ENCODE results near the gene PRKAG2.
"Not testable (repeated sequence)": the region's sequence is repeated elsewhere in the genome, so short reads cannot be mapped to it uniquely, and the experiment has no call there.

The PRKAG2 gene

GRCh38 chr7:151524845-151525244, 352.1 kb downstream of the PRKAG2 start:
- FAIRE-seq (no peak), DNase-seq (ENCODE audit: extremely low spot score, insufficient read length, low read depth) (no peak)

DNA sequence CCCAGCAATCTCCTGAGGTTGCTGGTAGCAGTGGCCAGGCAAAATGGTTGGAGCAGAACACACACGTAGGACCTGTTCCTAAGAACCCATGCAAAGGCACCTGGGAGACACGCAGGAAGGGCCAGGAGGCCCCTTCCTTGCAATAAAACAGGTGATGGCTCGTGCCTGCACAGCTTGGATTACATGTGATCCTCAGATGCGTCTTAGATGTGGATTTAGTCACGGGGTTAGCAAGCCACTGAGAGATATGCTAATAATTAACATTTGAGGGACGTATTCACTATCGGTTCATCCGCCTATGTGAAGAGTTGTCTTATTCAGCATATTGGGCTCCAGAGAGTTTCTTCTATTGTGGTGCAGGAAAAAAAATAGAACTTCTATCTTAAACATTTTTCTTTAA, 352.6 kb downstream of the PRKAG2 start:
- FAIRE-seq = no peak

GRCh38 chr7:151520419-151521261, 356.3 kb downstream of the PRKAG2 start:
- DNase-seq (ENCODE audit: extremely low spot score, insufficient read length, low read depth) (no peak), FAIRE-seq (no peak)

More for the DNA sequence above, 352.6 kb downstream of the PRKAG2 start:
- no peak for DNase-seq (ENCODE audit: extremely low spot score, insufficient read length, low read depth)

DNA sequence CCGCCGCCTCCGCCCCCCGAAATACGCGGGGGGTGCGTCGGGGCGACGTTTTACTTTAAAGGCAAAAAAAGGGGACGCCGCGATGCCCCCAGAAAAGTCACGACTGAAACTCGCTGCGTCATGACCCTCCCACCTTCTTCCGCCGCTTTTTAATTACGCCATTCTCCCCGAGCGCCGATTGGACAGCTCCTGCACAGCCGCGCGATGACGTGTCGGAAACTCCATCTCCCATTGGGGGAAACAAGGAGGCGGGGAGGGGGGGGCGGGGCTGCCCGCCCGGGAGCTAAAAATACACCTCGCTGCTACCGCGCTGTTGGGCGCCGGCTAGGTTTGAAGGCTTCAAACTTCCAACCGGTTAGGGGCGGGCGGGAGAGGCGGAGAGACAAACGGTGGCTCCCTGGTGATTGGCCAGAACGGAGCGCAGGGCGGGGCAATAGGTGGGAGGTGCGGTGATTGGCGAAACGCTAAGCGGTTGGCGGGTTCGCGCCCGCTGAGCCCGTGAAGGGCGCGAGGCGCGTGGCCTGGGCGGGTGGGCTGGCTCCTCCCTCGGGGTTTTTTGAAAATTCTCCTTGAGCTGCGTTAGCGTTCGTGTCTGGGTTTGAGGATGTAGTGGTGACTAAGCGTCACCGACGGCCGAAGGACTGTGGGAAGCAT, 357.0 kb downstream of the PRKAG2 start, which contains the start of gene RHEB:
RHEB (minus strand) TSS at position 131 of the 654 bp plus-strand sequence. CDS start 384 bp downstream, outside the sequence.
- peak; percentile 82 for FAIRE-seq
- DNase-seq (ENCODE audit: extremely low spot score, insufficient read length, low read depth) = peak; percentile 84

- FAIRE-seq; DNase-seq (ENCODE audit: extremely low spot score, insufficient read length, low read depth): not testable (repeated sequence)
These were observed 357.8 kb downstream of the PRKAG2 start for GRCh38 chr7:151518947-151519764.

GRCh38 chr7:151518105-151518946, 358.6 kb downstream of the PRKAG2 start:
- DNase-seq (ENCODE audit: extremely low spot score, insufficient read length, low read depth) (no peak), FAIRE-seq (peak; percentile 9)

GRCh38 chr7:151517601-151518104, 359.3 kb downstream of the PRKAG2 start:
- no peak for DNase-seq (ENCODE audit: extremely low spot score, insufficient read length, low read depth)
- FAIRE-seq = no peak

- DNase-seq (ENCODE audit: extremely low spot score, insufficient read length, low read depth) (no peak), FAIRE-seq (no peak)
These were observed 361.7 kb downstream of the PRKAG2 start for GRCh38 chr7:151515276-151515565.

DNA sequence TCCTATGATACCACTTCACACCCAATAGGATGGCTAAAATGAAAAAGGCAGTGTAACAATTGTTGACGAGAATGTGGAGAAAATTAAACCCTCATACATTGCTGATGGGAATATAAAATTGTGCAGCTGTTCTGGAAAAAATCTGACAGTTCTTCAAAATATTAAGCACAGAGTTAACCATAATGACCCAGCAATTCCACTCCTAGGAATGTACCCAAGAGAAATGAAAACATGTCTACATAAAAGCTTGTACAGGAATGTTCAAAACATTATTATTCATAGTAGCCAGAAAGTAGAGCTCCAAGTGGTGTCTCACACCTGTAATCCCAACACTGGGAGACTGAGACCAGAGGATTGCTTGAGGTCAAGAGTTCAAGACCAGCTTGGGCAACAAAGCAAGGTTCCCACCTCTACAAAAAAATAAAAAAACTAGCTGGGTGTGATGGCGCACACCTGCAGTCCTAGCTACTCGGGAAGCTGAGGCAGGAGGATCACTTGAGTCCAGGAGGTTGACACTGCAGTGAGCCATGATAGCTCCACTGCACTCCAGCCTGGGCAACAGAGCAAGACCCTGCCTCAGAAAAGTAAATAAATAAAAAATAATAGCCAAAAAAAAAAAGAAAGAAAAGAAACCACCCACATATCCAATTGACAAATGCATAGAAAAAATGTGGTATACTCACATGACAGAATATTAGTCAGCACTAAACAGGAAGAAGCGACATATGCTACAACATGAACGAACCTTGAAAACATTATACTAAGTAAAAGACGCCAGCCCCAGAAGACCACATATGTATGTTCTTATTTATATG, 362.2 kb downstream of the PRKAG2 start:
- no peak for FAIRE-seq
- no peak for DNase-seq (ENCODE audit: extremely low spot score, insufficient read length, low read depth)

DNA sequence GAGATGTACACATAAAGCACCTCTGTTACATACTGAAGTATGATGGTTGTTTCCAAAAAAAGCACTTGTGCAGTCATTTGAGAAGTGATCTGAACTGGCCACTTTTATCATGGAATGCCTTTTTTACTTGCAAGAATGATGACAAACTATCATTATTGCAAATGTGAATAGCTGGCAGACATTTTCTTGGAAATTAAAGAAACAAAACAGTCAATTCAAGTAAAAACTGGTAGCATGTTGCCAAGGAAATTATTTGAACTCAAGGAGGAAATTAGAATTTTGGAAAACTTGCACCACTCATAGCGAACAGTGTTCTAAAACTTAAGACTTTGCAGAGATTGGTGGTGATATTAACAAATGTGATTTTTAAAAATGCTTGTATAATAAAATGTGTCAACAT, 363.8 kb downstream of the PRKAG2 start:
- FAIRE-seq = no peak
- DNase-seq (ENCODE audit: extremely low spot score, insufficient read length, low read depth) = no peak

- DNase-seq (ENCODE audit: extremely low spot score, insufficient read length, low read depth) = no peak
- no peak for FAIRE-seq
These were observed 364.6 kb downstream of the PRKAG2 start for GRCh38 chr7:151512353-151512752.

GRCh38 chr7:151511946-151512345, 365.0 kb downstream of the PRKAG2 start:
- FAIRE-seq = no peak

DNA sequence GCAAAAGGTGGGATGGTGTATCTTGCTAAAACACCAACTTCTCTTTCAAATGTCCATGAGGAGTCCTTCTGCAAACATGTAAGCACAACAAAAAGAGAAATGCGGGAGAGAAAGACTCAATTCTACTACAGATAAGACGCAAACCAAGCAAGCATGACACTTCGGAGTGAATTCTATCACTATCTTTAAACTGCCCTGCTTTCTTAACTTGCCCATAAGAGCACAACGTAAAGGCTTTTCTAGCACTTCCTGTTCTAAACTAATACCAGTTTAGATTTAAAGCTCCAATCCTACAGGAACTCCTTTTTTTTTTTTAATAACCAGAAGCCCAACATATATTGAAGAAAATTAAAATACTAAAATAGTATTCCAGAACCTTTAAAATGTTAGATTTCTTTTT, 365.6 kb downstream of the PRKAG2 start:
- DNase-seq (ENCODE audit: extremely low spot score, insufficient read length, low read depth) = no peak

More at GRCh38 chr7:151511946-151512345, 365.0 kb downstream of the PRKAG2 start:
- no peak for DNase-seq (ENCODE audit: extremely low spot score, insufficient read length, low read depth)

DNA sequence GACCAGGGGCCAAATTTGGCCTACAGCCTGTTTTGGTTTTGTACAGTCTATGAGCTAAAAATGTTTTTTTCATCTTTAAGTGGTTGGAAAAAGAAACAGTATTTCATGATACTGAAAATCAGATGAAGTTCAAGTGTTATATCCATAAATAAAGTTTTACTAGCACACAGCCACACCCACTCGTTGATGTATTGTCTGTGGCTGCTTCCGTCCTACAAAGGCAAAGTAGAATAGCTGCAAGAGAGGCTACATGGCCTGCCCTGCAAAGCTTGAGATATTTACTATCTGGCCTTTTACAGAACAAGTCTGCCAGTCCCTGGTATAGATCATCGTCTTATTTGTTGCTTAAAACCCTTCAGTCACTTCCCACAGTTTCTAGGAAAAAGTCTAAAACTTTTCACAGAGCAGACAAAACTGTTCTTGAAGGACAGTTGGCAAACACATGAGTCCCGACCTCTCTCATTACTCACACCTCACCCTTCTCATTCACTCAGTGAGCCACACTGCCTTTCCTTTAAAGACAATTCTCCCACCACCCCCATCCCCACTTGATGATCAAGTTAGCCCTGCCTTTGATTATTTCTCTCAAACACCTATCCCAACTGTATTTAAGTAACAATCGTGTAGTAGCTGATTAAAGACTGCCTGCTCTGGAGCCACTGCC, 367.1 kb downstream of the PRKAG2 start:
- no peak for DNase-seq (ENCODE audit: extremely low spot score, insufficient read length, low read depth)
- no peak for FAIRE-seq

More for the DNA sequence above, 365.6 kb downstream of the PRKAG2 start:
- no peak for FAIRE-seq

DNA sequence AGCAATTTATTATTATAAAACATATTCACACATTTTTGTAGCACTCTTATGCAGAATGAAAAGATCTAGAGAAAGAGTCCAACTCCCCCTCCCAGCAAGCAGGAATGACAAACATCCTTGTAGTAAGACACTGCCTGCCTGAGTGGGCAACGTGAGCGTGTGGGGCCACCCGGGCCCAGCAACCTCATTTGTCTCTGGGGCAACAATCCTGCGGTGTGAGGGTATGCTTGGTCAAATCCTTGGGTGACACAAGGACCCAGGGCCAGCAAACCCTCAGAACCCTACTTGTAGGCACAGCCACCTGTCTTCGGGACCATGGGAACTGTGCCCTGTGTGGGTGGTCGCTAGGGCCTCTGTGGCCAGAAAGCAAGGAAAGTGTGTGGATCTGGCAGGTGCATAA, 367.9 kb downstream of the PRKAG2 start:
- FAIRE-seq (no peak), DNase-seq (ENCODE audit: extremely low spot score, insufficient read length, low read depth) (no peak)

- DNase-seq (ENCODE audit: extremely low spot score, insufficient read length, low read depth) = no peak
- FAIRE-seq = no peak
These were observed 369.1 kb downstream of the PRKAG2 start for GRCh38 chr7:151507806-151508205.

GRCh38 chr7:151506901-151507382, 370.0 kb downstream of the PRKAG2 start:
- no peak for FAIRE-seq

More at GRCh38 chr7:151506901-151507382, 370.0 kb downstream of the PRKAG2 start:
- DNase-seq (ENCODE audit: extremely low spot score, insufficient read length, low read depth) = no peak

All from GM18507 (cell line).